Activated CD4-positive, alpha-beta T cell treated with anti-CD3 and anti-CD28 coated beads for 4 hours (primary cell): ENCODE data around the gene OBSCN.

Experiments
- DNase-seq, 2 donors: peaks; one replicate each; pipeline ENCODE4 v3.0.0-alpha.2; 2020

The OBSCN gene

GRCh38 chr1:228362141-228362883, 154.5 kb downstream of the OBSCN start:
- no peak for DNase-seq

- no peak for DNase-seq
Measured at GRCh38 chr1:228362884-228363450, 155.1 kb downstream of the OBSCN start.

- DNase-seq: no peak
Measured at GRCh38 chr1:228363686-228364067, 155.8 kb downstream of the OBSCN start.

GRCh38 chr1:228364068-228364705, 156.3 kb downstream of the OBSCN start:
- DNase-seq: no peak

- no peak for DNase-seq
Measured at GRCh38 chr1:228364706-228365213, 156.9 kb downstream of the OBSCN start.

DNA sequence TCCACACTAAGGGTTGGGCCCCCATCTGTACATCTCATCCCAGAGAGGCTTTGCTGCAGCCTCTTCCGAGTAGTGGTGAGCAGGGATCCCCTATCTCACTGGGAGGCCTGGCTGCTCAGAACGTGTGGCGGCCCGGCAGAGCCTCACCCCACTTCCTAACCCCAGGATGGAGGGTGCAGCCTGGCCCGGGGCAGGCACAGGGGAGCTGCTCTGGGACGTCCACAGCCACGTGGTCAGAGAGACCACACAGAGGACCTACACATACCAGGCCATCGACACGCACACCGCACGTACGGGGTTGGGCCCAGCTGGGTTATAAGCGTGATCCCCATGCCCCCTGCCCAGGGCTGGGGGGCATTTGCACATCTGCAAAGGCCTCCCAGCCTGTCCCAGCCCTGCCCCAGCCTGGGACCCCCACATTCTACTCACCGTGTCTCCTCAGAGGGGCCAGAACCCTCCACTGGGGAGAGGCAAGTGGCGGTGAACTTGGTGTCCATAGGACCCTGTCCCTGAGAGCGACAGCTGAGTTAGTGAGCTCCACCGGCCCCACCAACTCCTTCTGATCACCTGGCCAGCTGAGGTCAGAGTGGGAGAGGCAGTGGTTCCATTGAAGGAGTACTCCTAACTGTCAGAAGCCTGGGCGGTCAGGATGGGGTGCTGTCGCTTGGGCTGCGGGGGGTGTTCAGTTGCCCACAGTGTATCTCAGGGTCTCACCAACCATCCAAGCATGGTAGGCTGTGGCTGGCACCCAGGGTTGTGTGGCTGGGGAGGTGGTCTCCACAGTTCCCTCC, 157.6 kb downstream of the OBSCN start:
- no peak for DNase-seq

DNA sequence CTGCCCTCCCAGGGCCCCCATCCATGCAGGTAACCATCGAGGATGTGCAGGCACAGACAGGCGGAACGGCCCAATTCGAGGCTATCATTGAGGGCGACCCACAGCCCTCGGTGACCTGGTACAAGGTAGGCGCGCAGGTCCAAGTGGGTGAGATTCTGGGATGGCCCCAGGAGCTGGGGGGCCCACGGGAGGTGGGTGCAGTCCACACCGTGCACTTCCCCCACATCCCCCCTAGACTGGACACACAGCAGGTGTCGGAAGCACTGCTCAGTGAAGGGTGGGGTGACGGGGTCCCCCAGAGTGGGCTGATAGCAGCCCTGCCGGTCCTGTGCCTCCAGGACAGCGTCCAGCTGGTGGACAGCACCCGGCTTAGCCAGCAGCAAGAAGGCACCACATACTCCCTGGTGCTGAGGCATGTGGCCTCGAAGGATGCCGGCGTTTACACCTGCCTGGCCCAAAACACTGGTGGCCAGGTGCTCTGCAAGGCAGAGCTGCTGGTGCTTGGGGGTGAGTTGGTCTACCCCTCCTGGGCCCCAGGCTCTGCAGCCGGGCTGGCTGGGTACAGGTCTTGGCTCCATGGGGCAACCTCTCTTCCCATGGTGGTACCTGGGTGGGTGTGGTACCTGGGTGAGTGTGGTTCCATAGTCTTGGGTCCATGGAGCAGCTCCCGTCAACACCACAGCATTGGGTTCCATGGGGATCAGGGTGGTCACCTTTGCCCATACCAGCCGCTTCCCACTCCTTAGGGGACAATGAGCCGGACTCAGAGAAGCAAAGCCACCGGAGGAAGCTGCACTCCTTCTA, 158.4 kb downstream of the OBSCN start:
- no peak for DNase-seq

DNA sequence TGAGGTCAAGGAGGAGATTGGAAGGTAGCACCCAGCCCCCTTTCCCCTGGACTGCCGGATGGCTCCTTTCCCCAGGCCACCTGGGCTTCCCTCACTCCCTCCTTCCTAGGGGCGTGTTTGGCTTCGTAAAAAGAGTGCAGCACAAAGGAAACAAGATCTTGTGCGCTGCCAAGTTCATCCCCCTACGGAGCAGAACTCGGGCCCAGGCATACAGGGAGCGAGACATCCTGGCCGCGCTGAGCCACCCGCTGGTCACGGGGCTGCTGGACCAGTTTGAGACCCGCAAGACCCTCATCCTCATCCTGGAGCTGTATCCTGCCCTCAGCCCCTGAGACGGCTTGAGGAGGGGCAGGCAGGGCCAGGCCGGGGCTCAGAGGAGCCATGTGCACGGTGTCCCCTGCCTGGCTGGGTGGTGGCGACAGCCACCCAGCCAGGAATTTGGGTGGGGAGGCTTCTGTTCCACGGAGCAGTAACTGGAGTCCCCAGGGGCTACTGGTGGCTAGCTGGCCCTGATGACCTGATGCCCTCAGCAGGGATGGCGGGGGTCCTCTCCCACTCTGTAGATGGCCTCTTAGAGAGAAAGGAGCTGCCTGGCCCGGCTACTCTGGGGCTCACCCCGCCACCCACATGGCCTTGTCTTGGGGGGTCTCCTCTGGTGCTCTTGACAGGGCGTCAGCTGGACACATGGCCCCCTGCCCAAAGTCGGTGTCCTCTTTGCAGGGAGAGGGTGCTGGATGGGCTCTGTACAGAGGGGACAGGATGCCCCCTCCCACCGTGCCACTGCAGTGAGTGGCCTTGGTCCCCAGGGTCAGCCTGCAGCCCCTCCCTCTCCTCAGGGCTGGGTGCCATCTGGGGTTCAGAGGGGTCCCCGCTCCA, 159.3 kb downstream of the OBSCN start:
- no peak for DNase-seq

GRCh38 chr1:228367798-228368791, 160.3 kb downstream of the OBSCN start:
- no peak for DNase-seq

DNA sequence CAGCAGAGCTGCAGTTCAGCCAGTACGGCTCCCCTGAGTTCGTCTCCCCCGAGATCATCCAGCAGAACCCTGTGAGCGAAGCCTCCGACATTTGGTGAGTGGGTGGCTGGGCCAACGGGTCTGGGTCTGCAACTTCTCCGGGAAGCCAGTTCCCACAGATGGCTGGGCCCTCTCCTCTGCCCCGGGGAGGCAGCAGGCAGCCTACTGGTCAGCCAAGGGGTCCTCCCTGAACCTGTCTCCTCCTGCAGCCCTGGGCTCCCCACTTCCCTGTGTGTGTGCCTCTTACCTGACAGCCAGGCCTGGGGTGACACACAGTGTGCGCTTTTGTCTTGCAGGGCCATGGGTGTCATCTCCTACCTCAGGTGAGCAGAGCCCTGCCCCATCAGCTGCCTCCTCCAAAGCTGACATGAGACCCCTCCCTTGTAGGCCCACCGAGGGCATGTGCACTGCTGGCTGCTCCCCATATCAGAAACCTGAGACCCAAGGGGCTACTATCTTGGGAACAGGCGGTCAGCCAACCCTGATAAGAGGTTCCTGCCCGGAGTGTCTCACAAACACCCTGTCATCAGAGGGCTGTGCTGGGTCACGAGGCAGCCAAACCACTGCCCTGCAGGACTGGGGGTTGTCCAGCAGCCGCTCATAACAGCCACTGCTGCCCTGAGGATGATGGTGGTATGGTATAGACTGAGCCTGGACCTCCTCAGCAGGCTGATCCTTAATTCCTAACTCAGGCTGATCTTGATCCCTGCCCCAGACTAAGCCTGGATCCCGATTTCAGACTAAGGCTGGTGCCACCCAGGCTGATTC, 161.2 kb downstream of the OBSCN start:
- DNase-seq: no peak

DNA sequence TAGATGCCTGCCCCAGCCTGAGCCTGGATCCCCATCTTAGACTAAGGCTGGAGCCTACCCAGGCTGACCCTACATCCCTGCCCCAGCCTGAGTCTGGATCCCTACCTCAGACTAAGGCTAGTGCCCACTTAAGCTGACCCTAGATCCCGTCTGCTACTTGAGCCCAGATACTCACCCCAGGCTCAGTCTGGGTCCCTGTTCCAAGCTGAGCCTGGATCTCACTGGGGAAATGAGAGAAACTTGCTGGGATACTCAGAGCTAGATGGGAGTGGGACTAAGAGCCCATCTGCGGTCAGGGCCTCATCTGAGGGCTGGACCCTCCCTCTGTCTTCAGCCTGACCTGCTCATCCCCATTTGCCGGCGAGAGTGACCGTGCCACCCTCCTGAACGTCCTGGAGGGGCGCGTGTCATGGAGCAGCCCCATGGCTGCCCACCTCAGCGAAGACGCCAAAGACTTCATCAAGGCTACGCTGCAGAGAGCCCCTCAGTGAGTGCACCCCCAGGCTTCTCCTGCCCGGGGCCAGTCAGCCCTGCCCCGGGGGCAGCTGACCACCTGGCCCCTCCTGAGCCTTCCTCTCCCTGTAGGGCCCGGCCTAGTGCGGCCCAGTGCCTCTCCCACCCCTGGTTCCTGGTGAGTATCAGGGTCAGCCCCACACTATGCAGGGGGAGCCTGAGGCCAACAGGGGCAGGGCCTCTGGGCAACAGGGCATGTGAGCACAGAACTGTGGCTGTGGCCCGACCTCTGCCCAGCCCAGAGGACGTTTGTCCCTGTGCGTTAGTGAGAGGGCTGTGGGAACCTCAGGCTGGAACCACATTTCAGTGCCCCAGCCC, 162.0 kb downstream of the OBSCN start:
- no peak for DNase-seq

DNA sequence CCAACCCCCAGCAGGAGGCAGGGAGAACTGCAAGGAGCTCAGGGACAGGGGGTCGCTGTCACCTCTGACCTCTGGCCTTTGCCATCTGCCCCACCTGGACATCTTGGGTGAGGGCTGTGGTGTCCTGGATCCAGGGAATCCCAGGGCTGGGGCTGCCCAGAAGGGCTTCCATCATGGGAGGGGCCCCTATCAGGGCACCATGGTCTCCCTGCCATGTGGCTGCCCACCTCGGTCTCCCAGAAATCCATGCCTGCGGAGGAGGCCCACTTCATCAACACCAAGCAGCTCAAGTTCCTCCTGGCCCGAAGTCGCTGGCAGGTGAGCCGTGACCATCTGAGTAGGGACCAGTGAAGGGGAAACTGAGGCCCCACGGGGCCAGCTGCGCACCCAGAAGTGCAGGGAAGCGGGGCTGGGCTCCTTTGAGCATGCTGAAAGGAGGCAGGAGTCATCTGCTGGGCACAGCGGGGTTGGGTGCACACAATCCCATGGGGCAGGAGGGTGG, 162.6 kb downstream of the OBSCN start:
- DNase-seq: no peak

DNA sequence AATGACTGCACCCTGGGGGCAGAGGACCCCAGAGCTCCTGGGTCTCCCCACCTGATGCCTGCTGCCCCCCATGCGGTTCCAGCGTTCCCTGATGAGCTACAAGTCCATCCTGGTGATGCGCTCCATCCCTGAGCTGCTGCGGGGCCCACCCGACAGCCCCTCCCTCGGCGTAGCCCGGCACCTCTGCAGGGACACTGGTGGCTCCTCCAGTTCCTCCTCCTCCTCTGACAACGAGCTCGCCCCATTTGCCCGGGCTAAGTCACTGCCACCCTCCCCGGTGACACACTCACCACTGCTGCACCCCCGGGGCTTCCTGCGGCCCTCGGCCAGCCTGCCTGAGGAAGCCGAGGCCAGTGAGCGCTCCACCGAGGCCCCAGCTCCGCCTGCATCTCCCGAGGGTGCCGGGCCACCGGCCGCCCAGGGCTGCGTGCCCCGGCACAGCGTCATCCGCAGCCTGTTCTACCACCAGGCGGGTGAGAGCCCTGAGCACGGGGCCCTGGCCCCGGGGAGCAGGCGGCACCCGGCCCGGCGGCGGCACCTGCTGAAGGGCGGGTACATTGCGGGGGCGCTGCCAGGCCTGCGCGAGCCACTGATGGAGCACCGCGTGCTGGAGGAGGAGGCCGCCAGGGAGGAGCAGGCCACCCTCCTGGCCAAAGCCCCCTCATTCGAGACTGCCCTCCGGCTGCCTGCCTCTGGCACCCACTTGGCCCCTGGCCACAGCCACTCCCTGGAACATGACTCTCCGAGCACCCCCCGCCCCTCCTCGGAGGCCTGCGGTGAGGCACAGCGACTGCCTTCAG, 163.3 kb downstream of the OBSCN start:
- no peak for DNase-seq

DNA sequence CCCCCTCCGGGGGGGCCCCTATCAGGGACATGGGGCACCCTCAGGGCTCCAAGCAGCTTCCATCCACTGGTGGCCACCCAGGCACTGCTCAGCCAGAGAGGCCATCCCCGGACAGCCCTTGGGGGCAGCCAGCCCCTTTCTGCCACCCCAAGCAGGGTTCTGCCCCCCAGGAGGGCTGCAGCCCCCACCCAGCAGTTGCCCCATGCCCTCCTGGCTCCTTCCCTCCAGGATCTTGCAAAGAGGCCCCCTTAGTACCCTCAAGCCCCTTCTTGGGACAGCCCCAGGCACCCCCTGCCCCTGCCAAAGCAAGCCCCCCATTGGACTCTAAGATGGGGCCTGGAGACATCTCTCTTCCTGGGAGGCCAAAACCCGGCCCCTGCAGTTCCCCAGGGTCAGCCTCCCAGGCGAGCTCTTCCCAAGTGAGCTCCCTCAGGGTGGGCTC, 163.9 kb downstream of the OBSCN start:
- DNase-seq: no peak

DNA sequence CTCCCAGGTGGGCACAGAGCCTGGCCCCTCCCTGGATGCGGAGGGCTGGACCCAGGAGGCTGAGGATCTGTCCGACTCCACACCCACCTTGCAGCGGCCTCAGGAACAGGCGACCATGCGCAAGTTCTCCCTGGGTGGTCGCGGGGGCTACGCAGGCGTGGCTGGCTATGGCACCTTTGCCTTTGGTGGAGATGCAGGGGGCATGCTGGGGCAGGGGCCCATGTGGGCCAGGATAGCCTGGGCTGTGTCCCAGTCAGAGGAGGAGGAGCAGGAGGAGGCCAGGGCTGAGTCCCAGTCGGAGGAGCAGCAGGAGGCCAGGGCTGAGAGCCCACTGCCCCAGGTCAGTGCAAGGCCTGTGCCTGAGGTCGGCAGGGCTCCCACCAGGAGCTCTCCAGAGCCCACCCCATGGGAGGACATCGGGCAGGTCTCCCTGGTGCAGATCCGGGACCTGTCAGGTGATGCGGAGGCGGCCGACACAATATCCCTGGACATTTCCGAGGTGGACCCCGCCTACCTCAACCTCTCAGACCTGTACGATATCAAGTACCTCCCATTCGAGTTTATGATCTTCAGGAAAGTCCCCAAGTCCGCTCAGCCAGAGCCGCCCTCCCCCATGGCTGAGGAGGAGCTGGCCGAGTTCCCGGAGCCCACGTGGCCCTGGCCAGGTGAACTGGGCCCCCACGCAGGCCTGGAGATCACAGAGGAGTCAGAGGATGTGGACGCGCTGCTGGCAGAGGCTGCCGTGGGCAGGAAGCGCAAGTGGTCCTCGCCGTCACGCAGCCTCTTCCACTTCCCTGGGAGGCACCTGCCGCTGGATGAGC, 164.5 kb downstream of the OBSCN start:
- no peak for DNase-seq

DNA sequence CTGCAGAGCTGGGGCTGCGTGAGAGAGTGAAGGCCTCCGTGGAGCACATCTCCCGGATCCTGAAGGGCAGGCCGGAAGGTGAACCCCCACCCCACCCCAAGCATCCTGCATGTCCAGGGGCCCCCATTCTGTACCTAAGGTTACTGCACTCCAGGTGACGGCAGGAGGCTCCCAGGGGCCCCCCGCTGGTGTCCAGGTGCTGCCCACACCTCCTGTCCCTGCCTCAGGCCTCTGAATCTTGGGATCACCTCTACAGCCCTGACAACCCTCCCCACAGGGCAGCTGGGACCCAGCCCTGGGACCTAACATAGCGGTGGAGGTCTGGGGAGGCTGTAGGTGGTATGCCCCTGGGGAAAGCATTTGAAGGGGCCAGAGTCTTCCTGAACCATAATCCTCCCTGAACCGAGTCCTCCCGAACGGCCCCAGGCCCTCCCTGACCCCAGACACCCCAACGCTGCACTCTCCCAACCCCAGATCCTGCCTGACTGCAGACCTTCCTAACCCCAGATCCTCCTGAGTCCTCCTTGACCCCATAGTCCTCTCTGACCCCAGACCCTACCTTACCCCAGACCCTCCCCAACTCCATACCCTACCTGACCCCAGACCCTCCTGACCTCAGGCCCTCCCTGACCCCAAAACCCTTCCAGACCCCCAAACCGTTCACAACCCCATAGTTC, 165.3 kb downstream of the OBSCN start:
- no peak for DNase-seq
